ENCODE results near the gene GPSM1. TPM values are rescaled to one million over a fixed set of nuclear protein-coding genes. Genes with fewer than 3 reads are reported as not detected.

GPSM1 gene
- total and polyA plus RNA-seq, 9 of the 15 experiments (the other 6 are each of a cell fraction or from before 2014, with no cell fraction given) = 0.04 to 14.2 (median 3.1) TPM

DNA sequence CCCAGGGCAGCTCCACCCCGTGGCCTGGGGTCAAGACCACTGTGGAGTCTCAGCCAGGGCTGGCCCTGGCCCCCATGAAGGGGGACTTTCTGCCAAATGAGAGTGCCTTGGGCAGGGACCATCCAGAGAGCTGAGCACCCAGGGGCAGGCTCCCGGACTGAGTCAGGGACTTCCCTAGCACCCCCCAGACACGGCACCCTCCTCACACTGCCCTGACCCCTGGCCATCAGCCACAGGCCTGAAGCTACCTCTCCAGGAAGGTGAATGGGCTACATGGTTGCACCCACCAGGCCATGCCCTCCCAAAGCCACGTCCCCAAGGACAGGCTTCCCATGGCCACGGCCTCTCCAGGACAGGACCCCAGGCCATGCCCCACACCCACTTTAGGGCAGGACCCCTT is 32.9 kb upstream of the GPSM1 start:
- DNase-seq (ENCODE audit: extremely low read depth in 1 of 4, low spot score in 3 of 4) = no peak
- no peak for FAIRE-seq
- Histone ChIP-seq H3K9me1 (ENCODE audit: control insufficient read depth, insufficient read depth, low read length) (no peaks in the 10 kb centered on the region), H3K36me3 (ENCODE audit: control insufficient read depth, insufficient read depth, low read length) (no peaks in the 10 kb centered on the region), H3K9me3 (replicated peaks; ENCODE audit: control insufficient read depth, insufficient read depth, low read depth, low read length) (peaks cover 13% of the 10 kb centered on the region), H3K4me2 (ENCODE audit: insufficient read depth, low read length) (no peak overlapping the region), H3K27ac (ENCODE audit: extremely low read depth, low read depth, low read length) (no peak overlapping the region), H3K27me3 (ENCODE audit: control insufficient read depth in 2 of 2, insufficient read depth in 2 of 2, low read length in 2 of 2) (peaks cover 13 to 56% of the 10 kb centered on the region in 2 experiments), H3K9ac (ENCODE audit: insufficient read depth in 1 of 2, low read depth in 2 of 2, low read length in 2 of 2) (no peak overlapping the region), H4K20me1 (replicated peaks; ENCODE audit: control insufficient read depth, insufficient read depth, low read length) (no peaks in the 10 kb centered on the region; the same call in 1 of the 2 replicates), H3K4me3 (no peak overlapping the region), H3K79me2 (ENCODE audit: control insufficient read depth, insufficient read depth, low read length) (no peaks in the 10 kb centered on the region), H2AFZ (ENCODE audit: low read depth, low read length) (no peak overlapping the region), H3K4me1 (replicated peaks in 1 of 2; ENCODE audit: control insufficient read depth in 2 of 2, insufficient read depth in 2 of 2, low read length in 2 of 2) (peaks cover 0 to 57% of the 10 kb centered on the region in 2 experiments; a peak in 2 of 5 replicates)
- ChIA-PET CTCF (ENCODE audit: low intra/inter-chr PET ratio) (no interaction called here), POLR2A (no interaction called here)
- BruUV-seq (replicated peaks) = no TSS peak
- TF ChIP-seq CREB1 (IDR thresholded peaks at IDR 0.05) (no peak), CREB1 (CRISPR knock-in tag; IDR thresholded peaks at IDR 0.05) (no peak), CBFA2T2 (conservative IDR thresholded peaks at IDR 0.05) (no peak), C11orf30 (IDR thresholded peaks at IDR 0.05; ENCODE audit: low read depth) (no peak), ZSCAN32 (CRISPR knock-in tag; IDR thresholded peaks at IDR 0.05) (no peak), ZNF263 (CRISPR knock-in tag; IDR thresholded peaks at IDR 0.05; ENCODE audit: borderline replicate concordance) (no peak), NFRKB (IDR thresholded peaks at IDR 0.05; ENCODE audit: low read depth) (no peak), FOXK1 (CRISPR knock-in tag; IDR thresholded peaks at IDR 0.05; ENCODE audit: borderline replicate concordance) (no peak), HNRNPLL (IDR thresholded peaks at IDR 0.05; ENCODE audit: low read depth, low read length, poor library complexity, severe bottlenecking) (no peak), HIVEP1 (CRISPR knock-in tag; IDR thresholded peaks at IDR 0.05) (no peak), ZNF717 (CRISPR knock-in tag; IDR thresholded peaks at IDR 0.05) (no peak), ZNF589 (CRISPR knock-in tag; IDR thresholded peaks at IDR 0.05; ENCODE audit: low read depth) (no peak), ZNF696 (CRISPR knock-in tag; conservative IDR thresholded peaks at IDR 0.05) (no peak), ZNF212 (CRISPR knock-in tag; IDR thresholded peaks at IDR 0.05) (no peak), FOXP1 (CRISPR knock-in tag; IDR thresholded peaks at IDR 0.05) (no peak), ARHGAP35 (IDR thresholded peaks at IDR 0.05; ENCODE audit: partially characterized antibody) (no peak), ZNF695 (CRISPR knock-in tag; IDR thresholded peaks at IDR 0.05) (no peak), ZNF274 (IDR thresholded peaks at IDR 0.05; ENCODE audit: borderline replicate concordance, low read depth, low read length) (no peak)
- TF ChIP-seq, protein P1, sequence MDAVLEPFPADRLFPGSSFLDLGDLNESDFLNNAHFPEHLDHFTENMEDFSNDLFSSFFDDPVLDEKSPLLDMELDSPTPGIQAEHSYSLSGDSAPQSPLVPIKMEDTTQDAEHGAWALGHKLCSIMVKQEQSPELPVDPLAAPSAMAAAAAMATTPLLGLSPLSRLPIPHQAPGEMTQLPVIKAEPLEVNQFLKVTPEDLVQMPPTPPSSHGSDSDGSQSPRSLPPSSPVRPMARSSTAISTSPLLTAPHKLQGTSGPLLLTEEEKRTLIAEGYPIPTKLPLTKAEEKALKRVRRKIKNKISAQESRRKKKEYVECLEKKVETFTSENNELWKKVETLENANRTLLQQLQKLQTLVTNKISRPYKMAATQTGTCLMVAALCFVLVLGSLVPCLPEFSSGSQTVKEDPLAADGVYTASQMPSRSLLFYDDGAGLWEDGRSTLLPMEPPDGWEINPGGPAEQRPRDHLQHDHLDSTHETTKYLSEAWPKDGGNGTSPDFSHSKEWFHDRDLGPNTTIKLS (IDR thresholded peaks at IDR 0.05; ENCODE audit: borderline replicate concordance, low read depth) = no peak
- TF ChIP-seq, protein P2, sequence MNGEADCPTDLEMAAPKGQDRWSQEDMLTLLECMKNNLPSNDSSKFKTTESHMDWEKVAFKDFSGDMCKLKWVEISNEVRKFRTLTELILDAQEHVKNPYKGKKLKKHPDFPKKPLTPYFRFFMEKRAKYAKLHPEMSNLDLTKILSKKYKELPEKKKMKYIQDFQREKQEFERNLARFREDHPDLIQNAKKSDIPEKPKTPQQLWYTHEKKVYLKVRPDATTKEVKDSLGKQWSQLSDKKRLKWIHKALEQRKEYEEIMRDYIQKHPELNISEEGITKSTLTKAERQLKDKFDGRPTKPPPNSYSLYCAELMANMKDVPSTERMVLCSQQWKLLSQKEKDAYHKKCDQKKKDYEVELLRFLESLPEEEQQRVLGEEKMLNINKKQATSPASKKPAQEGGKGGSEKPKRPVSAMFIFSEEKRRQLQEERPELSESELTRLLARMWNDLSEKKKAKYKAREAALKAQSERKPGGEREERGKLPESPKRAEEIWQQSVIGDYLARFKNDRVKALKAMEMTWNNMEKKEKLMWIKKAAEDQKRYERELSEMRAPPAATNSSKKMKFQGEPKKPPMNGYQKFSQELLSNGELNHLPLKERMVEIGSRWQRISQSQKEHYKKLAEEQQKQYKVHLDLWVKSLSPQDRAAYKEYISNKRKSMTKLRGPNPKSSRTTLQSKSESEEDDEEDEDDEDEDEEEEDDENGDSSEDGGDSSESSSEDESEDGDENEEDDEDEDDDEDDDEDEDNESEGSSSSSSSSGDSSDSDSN (IDR thresholded peaks at IDR 0.05; ENCODE audit: borderline replicate concordance in 1 of 2, low read depth in 2 of 2, low read length in 2 of 2) = no peak
- TF ChIP-seq, protein P3, sequence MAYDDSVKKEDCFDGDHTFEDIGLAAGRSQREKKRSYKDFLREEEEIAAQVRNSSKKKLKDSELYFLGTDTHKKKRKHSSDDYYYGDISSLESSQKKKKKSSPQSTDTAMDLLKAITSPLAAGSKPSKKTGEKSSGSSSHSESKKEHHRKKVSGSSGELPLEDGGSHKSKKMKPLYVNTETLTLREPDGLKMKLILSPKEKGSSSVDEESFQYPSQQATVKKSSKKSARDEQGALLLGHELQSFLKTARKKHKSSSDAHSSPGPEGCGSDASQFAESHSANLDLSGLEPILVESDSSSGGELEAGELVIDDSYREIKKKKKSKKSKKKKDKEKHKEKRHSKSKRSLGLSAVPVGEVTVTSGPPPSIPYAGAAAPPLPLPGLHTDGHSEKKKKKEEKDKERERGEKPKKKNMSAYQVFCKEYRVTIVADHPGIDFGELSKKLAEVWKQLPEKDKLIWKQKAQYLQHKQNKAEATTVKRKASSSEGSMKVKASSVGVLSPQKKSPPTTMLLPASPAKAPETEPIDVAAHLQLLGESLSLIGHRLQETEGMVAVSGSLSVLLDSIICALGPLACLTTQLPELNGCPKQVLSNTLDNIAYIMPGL (CRISPR knock-in tag; IDR thresholded peaks at IDR 0.05) = no peak
- 0% methylated on average over 5 of the region's 5 CpGs for WGBS (ENCODE audit: insufficient coverage, low coverage, missing lambda C conversion rate)
- in situ Hi-C loops (cut with MboI) (no loop called here), intact Hi-C loops (cut with micrococcal nuclease) (no loop called here)
- ATAC-seq = no peak

Data from K562 (cell line).